Nucleus accumbens (tissue), 56 donors: ENCODE data around the gene ACOT6.
A peak's percentile ranks its signal among the peaks of the same experiment; 100 is the strongest.

ENCODE experiments used
- DNase-seq, 56 donors: peaks; one replicate each; lab custom pipeline; 2025; lab: John Stamatoyannopoulos, UW

ACOT6 gene

GRCh38 chr14:73637830-73638229, 25.5 kb downstream of the ACOT6 start:
- no peak for DNase-seq

GRCh38 chr14:73640796-73641365, 28.6 kb downstream of the ACOT6 start:
- DNase-seq = no peak

- DNase-seq = peak; percentile 16 to 95 (median 86)
Measured at GRCh38 chr14:73644531-73645247, 32.4 kb downstream of the ACOT6 start, which contains the start of gene DNAL1. Gene DNAL1 (plus strand): TSS chr14:73644986. CDS start chr14:73645040, 54 bp downstream.

GRCh38 chr14:73645248-73645610, 32.9 kb downstream of the ACOT6 start:
- DNase-seq = no peak

- no peak for DNase-seq
Measured at GRCh38 chr14:73651005-73651404, 38.7 kb downstream of the ACOT6 start.

GRCh38 chr14:73655851-73656250, 43.5 kb downstream of the ACOT6 start:
- DNase-seq = no peak

GRCh38 chr14:73659202-73659601, 46.9 kb downstream of the ACOT6 start:
- peak in 2 of 56 donors; percentile 5 to 18 for DNase-seq

- no peak for DNase-seq
Measured at GRCh38 chr14:73660511-73660910, 48.2 kb downstream of the ACOT6 start.

GRCh38 chr14:73661872-73662271, 49.6 kb downstream of the ACOT6 start:
- no peak for DNase-seq

- DNase-seq = peak in 7 of 56 donors; percentile 1 to 21 (median 8)
Measured at GRCh38 chr14:73662487-73662943, 50.2 kb downstream of the ACOT6 start.

GRCh38 chr14:73663548-73664212, 51.4 kb downstream of the ACOT6 start:
- peak in 3 of 56 donors; percentile 2 to 32 (median 9) for DNase-seq

GRCh38 chr14:73665130-73665529, 52.8 kb downstream of the ACOT6 start:
- no peak for DNase-seq

- no peak for DNase-seq
Measured at GRCh38 chr14:73666583-73666982, 54.3 kb downstream of the ACOT6 start.

GRCh38 chr14:73667854-73668253, 55.5 kb downstream of the ACOT6 start:
- no peak for DNase-seq
